GM23338 (cell line): ENCODE data around the gene PPID. TPM values are rescaled to one million over a fixed set of nuclear protein-coding genes. Genes with fewer than 3 reads are reported as not detected.

Source experiments
- ATAC-seq: fragments of 200-7000 bp; cut with Tn5 transposase; 3 replicates; pipeline ENCODE4 v1.9.1; 2020
- DNase-seq: peaks from one replicate; pipeline ENCODE4 v3.0.0-alpha.2; 2015; ENCODE audit warnings: low spot score
- H2AFZ ChIP-seq: fragments of 200-600 bp; sonication (generic); 2 replicates; pipeline ENCODE4 v1.8.0; 2016; ENCODE audit warnings: antibody characterized with exemption, mild to moderate bottlenecking, moderate library complexity
- H3F3A ChIP-seq: fragments of 200-600 bp; sonication (generic); replicated peaks from 2 replicates; pipeline ENCODE4 v1.8.0; 2017; ENCODE audit warnings: antibody characterized with exemption, mixed run types, low read depth
- H3K27ac ChIP-seq: fragments of 200-600 bp; sonication (generic); 2 replicates; pipeline ENCODE4 v1.6.1; 2016; ENCODE audit warnings: low read depth
- H3K27me3 ChIP-seq: fragments of 200-600 bp; sonication (generic); 2 replicates; pipeline ENCODE4 v1.8.0; 2016; ENCODE audit warnings: mild to moderate bottlenecking, mixed run types, moderate library complexity; ENCODE audit not compliant: insufficient read depth
- H3K36me3 ChIP-seq: fragments of 200-600 bp; sonication (generic); 2 replicates; pipeline ENCODE4 v1.8.0; 2016; ENCODE audit warnings: mild to moderate bottlenecking; ENCODE audit not compliant: insufficient read depth
- H3K4me1 ChIP-seq: fragments of 200-600 bp; sonication (generic); 2 replicates; pipeline ENCODE4 v1.8.0; 2016; ENCODE audit warnings: mild to moderate bottlenecking, moderate library complexity; ENCODE audit not compliant: insufficient read depth
- H3K4me2 ChIP-seq: fragments of 200-600 bp; sonication (generic); 2 replicates; pipeline ENCODE4 v1.7.1; 2017; ENCODE audit warnings: mixed run types
- H3K4me3 ChIP-seq: fragments of 200-600 bp; sonication (generic); 2 replicates; pipeline ENCODE4 v1.6.1; 2016; ENCODE audit warnings: mixed run types
- H3K79me2 ChIP-seq: fragments of 200-600 bp; sonication (generic); replicated peaks from 2 replicates; pipeline ENCODE4 v1.8.0; 2017; ENCODE audit warnings: mild to moderate bottlenecking; ENCODE audit not compliant: insufficient read depth
- H3K9me2 ChIP-seq: fragments of 200-600 bp; sonication (generic); 2 replicates; pipeline ENCODE4 v1.8.0; 2017; ENCODE audit not compliant: insufficient read depth
- H4K20me1 ChIP-seq: fragments of 200-600 bp; sonication (generic); replicated peaks from 2 replicates; pipeline ENCODE4 v1.8.0; 2017; ENCODE audit warnings: mild to moderate bottlenecking; ENCODE audit not compliant: insufficient read depth
- H3K27ac Mint-ChIP-seq: 2 replicates; pipeline ENCODE4 v1.8.0; 2020; ENCODE audit warnings: inconsistent platforms, mild to moderate bottlenecking, moderate library complexity, mixed read lengths
- H3K27me3 Mint-ChIP-seq: 3 replicates; pipeline ENCODE4 v1.8.0; 2022; ENCODE audit warnings: low read depth, mild to moderate bottlenecking, moderate library complexity, mixed read lengths, inconsistent platforms; ENCODE audit not compliant: insufficient read depth, poor library complexity
- H3K36me3 Mint-ChIP-seq: 3 replicates; pipeline ENCODE4 v1.8.0; 2021; ENCODE audit warnings: low read depth, mild to moderate bottlenecking, inconsistent platforms, moderate library complexity, mixed read lengths
- H3K4me1 Mint-ChIP-seq: 3 replicates; pipeline ENCODE4 v1.8.0; 2020; ENCODE audit warnings: mild to moderate bottlenecking, inconsistent platforms, mixed read lengths
- H3K4me3 Mint-ChIP-seq: 3 replicates; pipeline ENCODE4 v1.8.0; 2021; ENCODE audit warnings: moderate library complexity, mild to moderate bottlenecking, inconsistent platforms, mixed read lengths
- H3K9me3 Mint-ChIP-seq: 3 replicates; pipeline ENCODE4 v1.8.0; 2020; ENCODE audit warnings: moderate library complexity, mild to moderate bottlenecking, inconsistent platforms, mixed read lengths
- CREB1 ChIP-seq: fragments of 250-450 bp; sonication (Bioruptor Pico); IDR thresholded peaks from 2 replicates; pipeline ENCODE4 v1.5.0; 2020; ENCODE audit warnings: low read depth, mild to moderate bottlenecking, moderate library complexity
- ETS1 ChIP-seq: IDR thresholded peaks from 2 replicates; pipeline ENCODE4 v1.6.1; 2016; ENCODE audit warnings: antibody characterized with exemption
- EZH2 ChIP-seq: fragments of 200-600 bp; sonication (generic); IDR thresholded peaks from one replicate; pipeline ENCODE4 v1.8.0; 2017; ENCODE audit warnings: antibody characterized with exemption, mild to moderate bottlenecking, low read depth; ENCODE audit not compliant: unreplicated experiment
- EZH2phosphoT487 ChIP-seq: fragments of 200-600 bp; sonication (generic); IDR thresholded peaks from one replicate; pipeline ENCODE4 v1.8.1; 2018; ENCODE audit warnings: antibody characterized with exemption; ENCODE audit not compliant: unreplicated experiment
- JUNB ChIP-seq: IDR thresholded peaks from one replicate; pipeline ENCODE4 v1.6.1; 2016; ENCODE audit warnings: antibody characterized with exemption; ENCODE audit not compliant: unreplicated experiment
- NANOG ChIP-seq: IDR thresholded peaks from 2 replicates; pipeline ENCODE4 v1.6.1; 2016; ENCODE audit warnings: antibody characterized with exemption, borderline replicate concordance
- POLR2AphosphoS5 ChIP-seq: IDR thresholded peaks from 2 replicates; pipeline ENCODE4 v1.6.1; 2016; ENCODE audit warnings: antibody characterized with exemption, low read depth
- ZNF114 ChIP-seq: fragments of 250-450 bp; sonication (Bioruptor Pico); IDR thresholded peaks from 2 replicates; pipeline ENCODE4 v1.5.0; 2020; ENCODE audit warnings: mild to moderate bottlenecking, moderate library complexity
- ZNF331 ChIP-seq: fragments of 250-450 bp; sonication (Bioruptor Pico); IDR thresholded peaks from 2 replicates; pipeline ENCODE4 v1.5.0; 2020; ENCODE audit warnings: low read depth, mild to moderate bottlenecking, moderate library complexity
- ZNF462 ChIP-seq: fragments of 250-450 bp; sonication (Bioruptor Pico); IDR thresholded peaks from 2 replicates; pipeline ENCODE4 v1.5.0; 2020; ENCODE audit warnings: mild to moderate bottlenecking, moderate library complexity
- polyA plus RNA-seq: library from polyadenylated mRNA; unstranded; fragments of >200 nt; fragmentation: Nextera tagmentation; extraction: Ambion mirVana; gene quantifications from 2 replicates; pipeline ENCODE4 v1.2.1, GENCODE V29; 2016
- total RNA-seq: library from RNA; depleted of rRNA; stranded (reverse); fragments of >200 nt; shearing (Covaris generic); gene quantifications from 2 replicates; pipeline ENCODE4 v1.2.3, GENCODE V29; 2014

Gene PPID
- total and polyA plus RNA-seq, 2 experiments from 2014 or later, result 56.6 to 66.2 TPM

GRCh38 chr4:158722291-158722916, 792 bp downstream of the PPID start:
- Mint-ChIP-seq H3K36me3 (peaks cover 39% of the 10 kb centered on the region), H3K9me3 (no peaks in the 10 kb centered on the region), H3K27me3 (peaks cover 3% of the 10 kb centered on the region), H3K4me1 (peaks cover 4% of the 10 kb centered on the region), H3K4me3 (peak overlapping the region; percentile 94), H3K27ac (peak overlapping the region; percentile 91)
- Histone ChIP-seq H3F3A (0 out of 2 replicates have a peak, but pooled peaks cover 3% of the 10 kb centered on the region), H3K4me2 (peak overlapping the region; percentile 81), H4K20me1 (no peaks in the 10 kb centered on the region), H3K36me3 (peaks cover 25% of the 10 kb centered on the region; the same call in 1 of the 2 replicates), H3K79me2 (peaks cover 27% of the 10 kb centered on the region), H3K27me3 (no peaks in the 10 kb centered on the region), H2AFZ (peak overlapping the region; percentile 83), H3K27ac (peak overlapping the region; percentile 81), H3K4me3 (peak overlapping the region; percentile 82), H3K4me1 (0 out of 2 replicates have a peak, but pooled peaks cover 4% of the 10 kb centered on the region), H3K9me2 (no peaks in the 10 kb centered on the region)
- DNase-seq (peak; percentile 62), ATAC-seq (peak; percentile 67)
- TF ChIP-seq ZNF462 (no peak), EZH2 (no peak), NANOG (no peak), ZNF114 (CRISPR knock-in tag) (no peak), EZH2phosphoT487 (no peak), ZNF331 (CRISPR knock-in tag) (no peak), POLR2AphosphoS5 (no peak), JUNB (no peak), CREB1 (CRISPR knock-in tag) (no peak), ETS1 (no peak)
